AML-193 (cell line): ENCODE measurements around the gene NCCRP1.

Experiments
- DNase-seq, 2 experiments: peaks; one replicate each; lab custom pipeline; 2025; lab: John Stamatoyannopoulos, UW

Gene NCCRP1

DNA sequence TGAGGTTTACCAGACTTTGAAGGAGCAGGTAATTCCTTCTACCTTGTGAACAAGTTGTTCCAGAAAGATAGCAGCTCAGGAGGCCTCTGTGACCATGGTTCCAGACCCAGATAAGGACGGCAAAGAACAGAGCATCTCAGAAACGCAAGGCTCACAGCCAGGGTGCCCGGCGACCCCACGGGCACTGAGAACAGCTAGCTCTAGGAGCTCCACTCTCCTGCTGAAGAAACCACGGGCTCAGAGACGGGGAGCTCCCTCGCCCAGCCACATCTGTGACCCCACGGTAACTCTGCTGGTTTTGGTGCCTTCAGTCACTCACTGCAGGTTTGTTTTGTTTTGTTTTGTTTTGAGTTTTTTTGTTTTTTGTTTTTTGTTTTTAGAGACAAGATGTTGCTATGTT, 16.0 kb upstream of the NCCRP1 start:
- DNase-seq, result no peak

DNA sequence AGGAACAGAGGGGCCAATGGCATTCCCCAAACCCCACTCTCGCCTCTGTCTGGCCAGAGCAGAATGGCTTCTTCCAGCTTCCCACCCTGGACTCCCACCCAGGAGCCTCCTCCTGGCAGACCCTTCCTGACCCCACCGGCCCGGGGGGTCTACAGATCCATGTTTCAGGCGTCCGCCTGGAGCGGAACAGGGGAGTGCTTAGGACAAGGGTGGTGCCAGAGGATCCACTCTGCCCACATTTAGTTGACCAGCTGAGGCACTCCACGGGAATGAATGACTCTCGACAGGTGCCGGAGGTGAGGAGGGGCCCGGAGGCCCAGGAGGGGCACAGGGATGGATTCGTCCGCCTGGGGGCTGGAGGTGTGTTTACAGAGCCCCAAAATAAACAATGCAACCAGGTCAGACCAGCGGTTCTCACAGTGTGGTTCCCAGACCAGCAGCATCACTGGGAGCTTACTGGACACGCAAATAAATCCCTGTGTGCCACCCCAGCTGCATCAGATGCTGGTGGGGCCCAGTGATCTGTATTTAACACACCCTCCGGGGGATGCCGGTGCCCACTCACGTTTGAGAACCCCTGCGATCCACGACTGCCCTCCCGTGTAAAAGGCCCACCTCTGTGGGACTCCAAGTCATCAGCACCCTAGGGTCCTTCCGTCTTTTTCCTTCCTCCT, 15.1 kb upstream of the NCCRP1 start:
- DNase-seq, result no peak

GRCh38 chr19:39182174-39182505, 14.6 kb upstream of the NCCRP1 start:
- DNase-seq, result no peak

DNA sequence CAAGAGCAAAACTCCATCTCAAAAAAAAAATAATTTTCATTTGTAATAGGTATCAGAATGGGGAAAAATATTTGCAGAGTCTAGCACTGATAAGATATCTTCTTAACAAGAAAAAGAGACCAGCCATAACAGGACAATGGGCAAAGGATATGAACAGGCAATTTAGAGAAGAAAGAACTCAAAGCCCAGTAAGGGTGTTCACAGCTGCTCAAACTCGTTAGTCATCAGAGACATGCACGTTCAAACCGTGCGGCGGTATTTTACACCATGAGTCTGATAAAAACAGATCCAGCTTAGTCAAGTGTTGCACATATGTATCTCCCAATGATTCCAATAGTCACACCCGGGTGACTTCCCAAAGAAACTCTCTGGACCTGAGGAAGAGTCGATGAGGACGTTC, 13.7 kb upstream of the NCCRP1 start:
- DNase-seq, result no peak

DNA sequence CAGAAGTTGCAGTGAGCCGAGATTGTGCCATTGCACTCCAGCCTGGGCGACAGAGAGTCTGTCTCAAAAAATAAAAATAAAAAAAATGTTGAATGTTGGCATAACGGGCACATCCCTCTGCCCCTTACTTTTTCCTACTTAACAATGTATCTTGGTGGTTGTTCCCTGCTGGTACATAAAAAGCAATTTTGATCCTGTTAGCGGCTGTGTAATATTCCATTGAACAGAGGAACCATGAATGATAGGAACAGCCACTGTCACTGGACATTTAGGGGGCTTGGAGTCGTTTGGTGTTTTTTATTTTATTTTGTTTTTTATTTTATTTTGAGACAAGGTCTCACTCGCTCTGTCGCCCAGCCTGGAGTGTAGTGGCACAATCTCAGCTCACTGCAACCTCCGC, 10.4 kb upstream of the NCCRP1 start:
- no peak for DNase-seq

DNA sequence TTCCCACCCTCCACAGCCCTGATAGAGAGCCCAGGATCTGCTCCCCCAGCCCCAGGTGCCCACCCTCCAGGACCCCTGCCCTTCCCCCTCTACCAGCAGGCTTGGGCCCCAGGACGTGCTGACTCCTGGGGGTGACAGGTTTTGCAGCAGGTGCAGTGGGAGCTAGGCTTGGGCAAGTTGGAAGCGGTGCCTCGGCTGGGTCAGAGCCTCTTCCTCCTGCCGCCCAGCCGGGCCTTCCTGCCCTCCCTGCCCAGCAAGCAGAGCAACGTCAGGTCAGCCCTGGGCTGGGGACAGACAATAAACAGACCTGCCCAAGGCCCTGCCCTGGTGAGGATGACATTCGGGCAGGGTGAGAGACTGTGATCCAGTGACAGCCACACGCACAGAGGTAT, 9.2 kb upstream of the NCCRP1 start:
- DNase-seq, result no peak

DNA sequence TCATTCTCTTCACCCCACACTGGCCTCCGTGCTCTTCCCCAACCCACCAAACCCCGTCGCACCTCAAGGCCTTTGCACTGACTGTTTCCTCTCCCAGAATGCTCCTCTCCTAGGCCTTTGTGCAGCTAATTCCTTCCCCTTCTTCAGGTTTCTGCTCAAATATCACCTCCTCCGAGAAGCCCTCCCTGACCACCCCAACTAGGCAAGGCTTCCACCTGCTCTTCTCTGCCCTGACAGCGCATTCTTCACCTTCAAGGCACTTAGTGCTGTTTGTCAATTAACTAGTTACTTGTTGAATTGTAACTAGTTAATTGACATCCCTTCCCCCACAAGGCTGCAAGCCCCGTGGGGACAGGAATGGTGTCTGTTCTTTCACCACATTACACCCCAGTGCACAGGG, 7.8 kb upstream of the NCCRP1 start:
- no peak for DNase-seq

DNA sequence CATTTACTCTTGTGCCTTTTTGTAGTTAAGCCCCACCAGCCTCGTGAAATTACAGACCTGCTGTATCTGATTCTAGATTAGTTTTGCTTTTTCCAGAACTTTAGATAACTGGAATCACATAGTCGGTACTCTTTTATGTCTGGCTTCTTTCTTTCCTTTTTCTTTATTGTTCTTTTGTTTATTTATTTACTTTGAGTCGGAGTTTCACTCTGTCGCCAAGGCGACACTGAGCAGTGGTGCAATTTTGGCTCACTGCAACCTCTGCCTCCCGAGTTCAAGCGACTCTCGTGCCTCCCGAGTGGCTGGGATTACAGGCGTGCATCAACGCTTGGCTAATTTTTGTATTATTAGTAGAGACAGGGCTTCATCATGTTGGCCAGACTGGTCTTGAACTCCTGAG, 6.0 kb upstream of the NCCRP1 start:
- DNase-seq, result no peak

DNA sequence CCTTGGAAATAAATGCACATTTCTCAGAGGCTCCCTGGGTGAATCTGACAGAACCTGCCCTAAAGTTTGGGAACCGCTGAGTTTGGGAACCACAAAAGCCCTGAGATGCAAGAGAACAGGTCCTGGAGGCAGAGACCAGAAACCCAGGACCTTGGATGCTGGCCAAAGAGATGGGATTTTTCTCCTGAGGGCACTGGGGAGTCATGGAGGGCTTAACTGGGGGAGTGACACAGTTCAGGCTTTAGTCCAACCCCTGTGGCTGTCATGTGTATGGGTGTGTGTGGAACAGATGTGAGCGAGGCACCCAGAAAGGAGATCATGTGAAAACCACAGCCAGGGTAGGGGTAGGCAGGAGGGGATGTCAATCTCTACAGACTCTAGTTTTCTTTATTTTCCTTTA, 3.9 kb upstream of the NCCRP1 start:
- no peak for DNase-seq

DNA sequence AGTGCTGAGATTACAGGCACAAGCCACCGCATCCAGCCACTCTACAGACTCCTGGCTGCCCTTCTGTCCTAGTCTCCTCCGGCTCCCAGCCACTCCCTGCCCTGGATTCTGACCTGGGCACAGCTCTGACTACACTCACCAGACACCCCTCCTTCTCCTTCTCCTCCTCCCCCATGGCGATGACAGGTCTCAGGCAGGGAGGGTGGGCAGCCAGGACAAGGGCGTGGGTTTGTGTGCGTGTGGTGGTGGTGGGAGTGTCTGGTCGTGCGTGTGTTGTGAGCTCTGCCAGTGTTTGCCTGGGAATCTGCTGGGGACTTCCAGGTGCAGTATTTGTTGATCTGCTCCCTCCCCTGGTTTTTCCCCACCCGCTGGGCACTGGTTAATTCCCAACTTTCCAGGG, 3.0 kb upstream of the NCCRP1 start:
- no peak for DNase-seq

- DNase-seq, result no peak
Observed at GRCh38 chr19:39194832-39195542, 1.8 kb upstream of the NCCRP1 start.

- no peak for DNase-seq
Observed at GRCh38 chr19:39195755-39196154, 1.0 kb upstream of the NCCRP1 start.

- no peak for DNase-seq
Observed at GRCh38 chr19:39196320-39196719, 444 bp upstream of the NCCRP1 start.

DNA sequence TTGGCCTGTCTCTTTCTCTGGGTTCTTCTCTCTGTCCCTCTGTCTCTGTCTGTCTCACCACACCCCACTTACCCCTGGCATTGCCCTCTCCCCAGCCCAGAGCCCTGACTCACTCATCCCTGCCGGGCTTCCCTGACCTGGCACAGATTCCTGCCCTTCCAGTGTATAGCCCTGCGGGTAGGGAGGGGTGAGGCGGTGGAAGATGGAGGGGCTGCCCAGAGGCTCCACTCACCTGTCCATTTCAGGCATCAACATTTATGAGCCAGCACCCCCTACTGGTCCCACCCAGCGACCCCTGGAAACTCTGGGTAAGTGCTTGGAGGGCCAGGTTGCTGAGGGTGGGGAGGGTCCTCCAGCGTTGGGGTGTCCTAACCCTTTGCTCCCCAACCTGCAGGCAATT, 1.0 kb downstream of the NCCRP1 start:
- no peak for DNase-seq

GRCh38 chr19:39199025-39199424, 2.3 kb downstream of the NCCRP1 start:
- DNase-seq, result no peak

DNA sequence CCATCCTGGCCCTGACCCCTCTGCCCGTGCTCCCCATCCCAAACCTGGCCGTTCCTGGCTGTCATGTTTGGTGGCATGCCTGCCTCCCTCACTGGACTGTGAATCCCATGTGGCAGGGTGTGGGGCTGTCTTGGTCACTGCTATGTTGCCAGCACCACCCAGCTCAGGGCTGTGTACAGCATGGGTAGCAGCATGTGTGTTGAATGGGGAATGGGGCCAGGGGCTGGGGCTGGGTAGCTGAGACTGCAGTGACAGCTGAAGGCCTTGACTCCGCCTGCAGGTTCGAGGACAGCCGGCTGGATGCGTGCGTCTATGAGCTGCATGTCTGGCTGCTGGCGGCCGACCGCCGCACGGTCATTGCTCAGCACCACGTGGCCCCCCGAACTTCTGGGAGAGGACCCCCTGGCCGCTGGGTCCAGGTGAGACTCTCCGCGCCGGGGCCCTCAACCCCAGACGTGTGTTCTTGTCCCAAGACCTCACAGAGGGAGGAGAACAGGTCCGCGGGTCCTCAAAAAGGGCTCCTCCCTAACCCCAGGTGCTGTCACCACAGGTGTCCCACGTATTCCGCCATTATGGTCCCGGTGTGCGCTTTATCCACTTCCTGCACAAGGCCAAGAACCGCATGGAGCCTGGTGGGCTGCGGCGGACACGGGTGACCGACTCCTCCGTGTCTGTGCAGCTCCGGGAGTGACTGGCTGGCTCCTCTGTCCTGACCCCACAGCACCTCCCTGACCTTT, 3.5 kb downstream of the NCCRP1 start:
- DNase-seq, result no peak

GRCh38 chr19:39200803-39201115, 4.0 kb downstream of the NCCRP1 start:
- no peak for DNase-seq

GRCh38 chr19:39202998-39203355, 6.2 kb downstream of the NCCRP1 start:
- DNase-seq, result no peak

DNA sequence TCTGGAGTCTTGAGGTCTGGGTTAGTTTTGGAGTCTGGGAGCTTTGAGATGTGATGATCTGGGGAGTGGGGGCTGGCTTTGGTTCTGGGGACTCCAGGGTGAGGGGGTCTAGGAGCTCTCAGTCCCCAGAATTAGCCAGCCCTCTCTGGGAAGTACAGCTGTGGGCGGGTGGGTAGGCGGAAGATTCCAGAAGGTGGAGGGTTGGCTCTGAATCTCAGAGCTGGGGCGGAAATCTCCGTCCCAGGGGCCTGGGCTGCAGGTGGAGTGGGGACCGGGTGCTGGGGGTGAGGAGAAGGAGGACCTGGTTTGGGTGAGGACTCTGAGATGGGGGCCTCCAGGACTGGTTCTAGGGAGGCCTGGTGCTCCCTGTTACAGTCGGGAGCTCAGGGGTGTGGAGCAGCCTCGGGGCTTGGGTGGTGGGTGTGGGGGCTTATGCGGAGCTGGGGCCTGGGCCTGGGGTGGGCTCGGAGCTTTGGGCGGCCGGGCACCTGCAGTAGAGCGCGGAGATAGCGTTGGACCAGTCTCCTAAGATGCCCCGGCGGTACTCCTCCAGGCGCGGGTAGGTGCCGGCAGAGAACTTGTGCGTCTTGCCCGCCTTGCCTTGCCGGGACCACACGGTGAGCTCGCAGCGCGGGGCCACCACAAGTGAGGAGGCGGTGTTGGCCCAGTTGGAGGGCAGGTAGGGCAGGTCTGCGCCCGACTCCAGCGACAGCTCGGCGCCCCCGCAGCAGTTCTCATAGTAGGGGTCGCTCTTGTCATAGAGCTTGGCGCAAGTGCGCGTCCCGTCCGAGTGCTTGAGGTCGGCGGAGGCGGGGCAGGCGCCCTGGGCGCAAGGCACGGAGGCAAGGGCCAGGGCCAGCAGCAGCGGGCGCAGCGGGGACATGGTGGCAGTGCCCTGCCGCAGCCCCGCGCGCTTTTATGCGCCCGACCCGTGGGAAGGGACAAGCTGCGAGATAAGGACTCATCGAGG, 6.9 kb downstream of the NCCRP1 start, which contains the start of gene SYCN:
Gene SYCN, minus strand, starts transcription at position 892 of the 970 bp plus-strand sequence. Its CDS starts 9 bp downstream, at position 883.
- DNase-seq, result no peak

GRCh38 chr19:39205449-39205764, 8.6 kb downstream of the NCCRP1 start:
- no peak for DNase-seq

DNA sequence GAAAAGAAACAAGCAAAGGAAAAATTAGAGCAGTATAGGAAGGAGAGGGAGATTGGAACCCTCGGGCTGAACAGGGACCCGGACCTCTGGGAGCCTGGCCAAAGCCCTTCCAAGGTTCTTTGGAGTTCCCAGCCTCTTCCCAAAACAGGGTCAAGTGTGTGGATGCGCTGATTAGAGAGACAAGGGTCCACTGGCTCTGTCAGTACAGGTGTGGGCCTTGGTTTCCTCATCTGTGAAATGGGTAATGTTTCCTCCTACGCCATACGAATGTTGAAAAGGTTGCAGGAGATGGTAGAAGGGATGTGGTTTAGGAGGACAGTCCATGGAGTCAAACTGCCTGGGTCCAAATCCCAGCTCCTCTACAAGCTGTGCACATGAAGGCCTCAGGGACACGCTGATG, 9.4 kb downstream of the NCCRP1 start:
- DNase-seq, result no peak

- DNase-seq, result no peak
Observed at GRCh38 chr19:39207293-39207836, 10.6 kb downstream of the NCCRP1 start.
